Lower lobe of right lung (tissue), 2 donors: ENCODE measurements around the gene FOXP1. TPM values are rescaled to one million over a fixed set of nuclear protein-coding genes. Genes with fewer than 3 reads are reported as not detected.

Experiments used
- ATAC-seq, 2 donors: fragments of 200-7000 bp; cut with Tn5 transposase; one replicate each; pipeline ENCODE4 v1.9.1; 2020 to 2022; ENCODE audit warnings: mild to moderate bottlenecking in 2 of 2, moderate library complexity in 2 of 2
- DNase-seq: peaks from one replicate; pipeline ENCODE4 v3.0.0-alpha.2; 2020
- H3K27ac ChIP-seq: fragments of 200-600 bp; one replicate; pipeline ENCODE4 v1.8.0; 2022
- H3K27me3 ChIP-seq: fragments of 200-600 bp; one replicate; pipeline ENCODE4 v1.8.0; 2022; ENCODE audit warnings: low read depth
- H3K36me3 ChIP-seq: fragments of 200-600 bp; one replicate; pipeline ENCODE4 v1.8.0; 2022; ENCODE audit warnings: mild to moderate bottlenecking
- H3K4me1 ChIP-seq: fragments of 200-600 bp; one replicate; pipeline ENCODE4 v1.8.0; 2022
- H3K4me3 ChIP-seq: fragments of 200-600 bp; one replicate; pipeline ENCODE4 v1.8.0; 2022; ENCODE audit warnings: mild to moderate bottlenecking
- H3K9me3 ChIP-seq: fragments of 200-600 bp; one replicate; pipeline ENCODE4 v1.8.0; 2022
- intact Hi-C: fragments of 100-400 bp; cut with DNase I; formaldehyde crosslinking; loops from one replicate; pipeline ENCODE4 v1.11.0; 2022
- total RNA-seq: library from RNA; stranded (reverse); fragmentation: NEBNext Ultra II Directional; extraction: Animal tissue kit (Norgen Biotek cat#: 25700); gene quantifications from one replicate; pipeline ENCODE4 v1.2.1, GENCODE V29; 2021
- TF ChIP-seq, protein P1 (sequence below): fragments of 200-600 bp; IDR thresholded peaks from one replicate; pipeline ENCODE4 v1.8.0; 2022; ENCODE audit warnings: antibody characterized with exemption, mild to moderate bottlenecking
- donor health status: DM: no; HTN: yes; CAD: no; lungs with severe emphysema.

The FOXP1 gene
- total RNA-seq, 1 donor from 2014 or later: 138 TPM

DNA sequence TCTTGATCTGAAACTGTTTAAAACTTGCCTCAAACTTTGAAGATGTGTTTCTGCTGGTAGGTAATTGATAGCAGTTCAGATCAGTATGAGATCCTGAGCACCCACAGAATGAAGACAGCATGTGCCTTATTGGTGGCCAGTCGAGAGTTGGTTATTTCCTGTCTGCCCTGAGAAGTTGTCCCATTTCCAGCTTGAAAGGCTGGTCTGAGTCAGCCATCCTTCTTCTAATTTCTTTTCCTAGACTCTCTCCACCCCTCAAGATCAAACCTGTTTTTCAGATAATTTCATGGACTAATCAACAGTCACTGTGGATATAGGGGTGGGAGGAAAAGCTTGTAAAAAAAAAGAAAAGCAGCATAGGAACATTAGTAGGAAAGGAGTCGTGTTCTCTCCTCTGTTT, 464.4 kb downstream of the FOXP1 start:
- TF ChIP-seq, protein P1, sequence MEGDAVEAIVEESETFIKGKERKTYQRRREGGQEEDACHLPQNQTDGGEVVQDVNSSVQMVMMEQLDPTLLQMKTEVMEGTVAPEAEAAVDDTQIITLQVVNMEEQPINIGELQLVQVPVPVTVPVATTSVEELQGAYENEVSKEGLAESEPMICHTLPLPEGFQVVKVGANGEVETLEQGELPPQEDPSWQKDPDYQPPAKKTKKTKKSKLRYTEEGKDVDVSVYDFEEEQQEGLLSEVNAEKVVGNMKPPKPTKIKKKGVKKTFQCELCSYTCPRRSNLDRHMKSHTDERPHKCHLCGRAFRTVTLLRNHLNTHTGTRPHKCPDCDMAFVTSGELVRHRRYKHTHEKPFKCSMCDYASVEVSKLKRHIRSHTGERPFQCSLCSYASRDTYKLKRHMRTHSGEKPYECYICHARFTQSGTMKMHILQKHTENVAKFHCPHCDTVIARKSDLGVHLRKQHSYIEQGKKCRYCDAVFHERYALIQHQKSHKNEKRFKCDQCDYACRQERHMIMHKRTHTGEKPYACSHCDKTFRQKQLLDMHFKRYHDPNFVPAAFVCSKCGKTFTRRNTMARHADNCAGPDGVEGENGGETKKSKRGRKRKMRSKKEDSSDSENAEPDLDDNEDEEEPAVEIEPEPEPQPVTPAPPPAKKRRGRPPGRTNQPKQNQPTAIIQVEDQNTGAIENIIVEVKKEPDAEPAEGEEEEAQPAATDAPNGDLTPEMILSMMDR: no peak
- DNase-seq: no peak
- peak in 1 of 2 donors; percentile 52 for ATAC-seq
- intact Hi-C loops: no loop called here
- no peak overlapping the region for H3K27ac ChIP-seq
- no peaks in the 10 kb centered on the region for H3K36me3 ChIP-seq
- no peaks in the 10 kb centered on the region for H3K27me3 ChIP-seq
- H3K4me3 ChIP-seq: no peak overlapping the region
- no peaks in the 10 kb centered on the region for H3K9me3 ChIP-seq
- peaks cover 27% of the 10 kb centered on the region for H3K4me1 ChIP-seq

DNA sequence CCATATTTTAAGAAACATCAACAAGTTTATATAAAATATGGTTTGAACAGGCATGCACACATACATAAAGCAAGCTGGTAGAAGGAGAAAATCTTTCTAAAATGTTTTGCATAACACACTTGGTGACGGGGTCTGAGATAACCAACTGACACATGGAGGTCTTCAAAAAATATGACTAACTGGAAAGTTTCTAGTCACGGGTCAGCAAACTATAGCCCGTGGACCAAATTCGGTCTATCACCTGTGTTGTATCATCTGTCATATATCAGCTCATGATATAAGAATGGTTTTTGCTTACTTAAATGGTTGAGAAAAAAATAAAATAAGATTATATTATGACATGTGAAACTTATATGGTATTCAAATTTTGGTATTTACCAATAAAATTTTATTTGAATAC, 465.1 kb downstream of the FOXP1 start:
- TF ChIP-seq, protein P1: no peak
- Histone ChIP-seq H3K9me3 (no peaks in the 10 kb centered on the region), H3K27ac (no peak overlapping the region), H3K4me3 (no peak overlapping the region), H3K36me3 (no peaks in the 10 kb centered on the region), H3K4me1 (peaks cover 28% of the 10 kb centered on the region), H3K27me3 (no peaks in the 10 kb centered on the region)
- intact Hi-C loops: no loop called here
- no peak for ATAC-seq
- no peak for DNase-seq

DNA sequence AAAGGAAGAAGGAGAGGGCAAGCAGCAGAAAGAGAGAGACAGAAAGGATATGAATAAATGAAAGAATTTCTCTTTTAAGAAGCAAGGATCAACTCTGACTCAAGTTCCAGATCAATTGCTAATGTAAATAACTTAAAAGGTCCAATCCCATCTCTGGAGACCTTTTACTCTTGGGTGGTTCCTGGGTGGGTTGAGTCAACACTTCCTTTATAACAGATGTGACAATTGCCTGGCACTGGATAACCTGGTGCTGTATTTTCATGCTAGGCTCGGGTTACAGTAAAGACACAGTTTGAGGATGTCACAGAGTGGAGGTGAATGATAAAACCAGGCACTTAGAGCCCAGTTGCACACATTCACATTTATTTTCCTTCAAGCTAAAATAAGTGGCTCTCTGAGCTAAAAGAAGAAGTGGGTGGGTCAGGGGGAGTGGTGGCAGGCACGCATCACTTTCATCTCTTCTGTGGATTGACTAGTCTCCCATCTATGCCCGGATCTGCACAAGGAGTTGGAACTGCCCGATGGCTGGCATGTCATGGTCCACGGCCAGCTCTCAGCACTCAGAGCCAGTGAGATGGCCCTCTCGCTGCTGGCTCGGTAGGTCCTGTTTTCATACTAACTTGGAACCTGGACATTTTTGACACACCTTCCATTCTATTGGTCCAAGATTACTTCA, 465.8 kb downstream of the FOXP1 start:
- Histone ChIP-seq H3K4me1 (peaks cover 35% of the 10 kb centered on the region), H3K27me3 (no peaks in the 10 kb centered on the region), H3K4me3 (no peak overlapping the region), H3K9me3 (no peaks in the 10 kb centered on the region), H3K36me3 (no peaks in the 10 kb centered on the region), H3K27ac (no peak overlapping the region)
- TF ChIP-seq, protein P1: no peak
- ATAC-seq: no peak
- DNase-seq: no peak
- intact Hi-C loops: no loop called here

DNA sequence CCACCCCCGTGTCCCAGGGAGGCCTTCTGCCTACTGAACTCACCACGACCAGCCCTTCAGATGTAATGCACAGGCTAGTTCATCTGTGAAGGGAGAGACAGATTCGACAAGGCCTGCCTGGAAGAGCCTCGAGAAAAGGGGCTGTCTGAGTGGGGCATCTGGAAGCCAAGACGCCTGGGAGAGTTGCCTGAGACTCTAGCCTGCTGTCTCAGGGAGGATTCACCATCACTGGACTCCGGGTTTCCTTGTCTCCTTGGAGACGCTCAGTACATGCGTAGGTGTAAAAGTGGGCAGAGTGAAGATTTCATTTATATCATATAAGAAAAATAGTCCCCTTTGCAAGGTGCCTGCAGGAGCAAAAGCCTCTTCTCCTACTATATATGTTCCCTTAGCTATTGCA, 468.9 kb downstream of the FOXP1 start:
- H3K27me3 ChIP-seq: no peaks in the 10 kb centered on the region
- TF ChIP-seq, protein P1: no peak
- H3K4me1 ChIP-seq: peaks cover 39% of the 10 kb centered on the region
- no peak overlapping the region for H3K4me3 ChIP-seq
- peaks cover 25% of the 10 kb centered on the region for H3K36me3 ChIP-seq
- no peak for ATAC-seq
- H3K27ac ChIP-seq: no peak overlapping the region
- intact Hi-C loops: no loop called here
- no peak for DNase-seq
- no peaks in the 10 kb centered on the region for H3K9me3 ChIP-seq

DNA sequence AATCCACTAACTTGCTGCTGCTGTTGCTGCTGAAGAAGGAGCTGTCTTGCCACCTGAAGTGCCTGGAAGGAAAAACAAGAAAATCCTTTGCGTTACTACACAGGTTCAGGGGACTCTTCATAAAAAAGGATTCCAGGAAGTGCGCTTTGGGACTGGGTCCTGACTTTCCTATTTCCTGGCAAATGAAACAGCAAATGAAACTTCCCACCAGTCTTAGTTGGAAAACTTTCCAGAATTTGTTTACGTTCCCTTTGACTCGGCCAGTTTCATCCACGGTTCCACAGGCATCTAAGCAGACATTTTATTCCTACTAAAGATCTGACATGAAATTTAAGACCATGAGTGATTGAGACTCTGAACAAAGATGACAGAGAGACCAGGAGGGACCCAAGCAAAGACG, 471.0 kb downstream of the FOXP1 start:
- peaks cover 31% of the 10 kb centered on the region for H3K4me1 ChIP-seq
- peak overlapping the region; percentile 37 for H3K27ac ChIP-seq
- H3K36me3 ChIP-seq: peaks cover 25% of the 10 kb centered on the region
- DNase-seq (no peak), ATAC-seq (no peak)
- no peak overlapping the region for H3K4me3 ChIP-seq
- intact Hi-C loops: no loop called here
- no peaks in the 10 kb centered on the region for H3K9me3 ChIP-seq
- H3K27me3 ChIP-seq: no peaks in the 10 kb centered on the region
- TF ChIP-seq, protein P1: no peak
